ENCODE results near the gene CCNL2. TPM values are rescaled to one million over a fixed set of nuclear protein-coding genes. Genes with fewer than 3 reads are reported as not detected.

Gene CCNL2
- total RNA-seq, 6 donors from 2014 or later: 131 to 897 (median 216) TPM

DNA sequence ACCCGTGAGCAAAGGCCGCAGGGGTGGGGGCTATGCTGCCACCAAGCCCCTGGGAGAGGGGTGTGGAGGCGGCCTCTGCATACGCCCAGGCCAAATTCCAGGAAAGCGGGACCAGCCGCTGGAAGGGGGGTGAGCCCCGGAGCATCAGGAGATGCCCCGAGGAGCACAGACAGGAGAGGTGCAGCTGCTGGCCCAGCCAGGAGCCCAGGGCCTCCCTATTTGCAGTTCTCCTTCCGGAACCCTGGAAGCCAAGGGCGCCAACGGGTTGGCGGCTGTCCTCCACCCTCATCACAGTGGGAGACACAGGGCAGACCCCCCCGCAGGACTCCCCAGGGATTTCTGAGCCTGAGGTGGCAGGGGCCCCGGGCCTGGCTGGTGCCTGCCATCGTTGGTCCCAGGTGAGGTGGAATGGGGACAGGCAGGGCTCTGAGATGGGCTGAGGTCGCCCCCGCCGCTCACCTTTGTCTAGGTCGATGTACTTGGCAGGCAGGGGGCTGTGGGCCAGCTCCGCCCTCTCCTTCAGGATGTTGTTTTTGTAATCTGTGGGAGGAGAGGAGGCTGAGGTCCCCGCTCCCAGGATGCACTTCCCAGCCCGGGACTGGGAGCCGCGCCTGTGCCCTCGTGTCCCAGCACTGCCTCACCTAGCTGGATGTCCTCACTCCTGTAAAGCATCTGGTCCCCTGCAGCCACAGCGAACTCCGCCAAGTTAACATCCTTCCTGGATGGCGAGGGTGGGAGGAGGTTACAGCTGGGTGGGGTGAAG lies 45.6 kb downstream of the CCNL2 start:
- H3K9me3 ChIP-seq: no peaks in the 10 kb centered on the region
- 24 to 33% methylated on average over 4 to 26 of the region's 28 CpGs for WGBS, 2 donors
- H3K27me3 ChIP-seq: peaks cover 2 to 54% (median 29%) of the 10 kb centered on the region in 4 donors
- H3K27ac ChIP-seq: peak overlapping the region in 2 of 4 donors; percentile 26 to 48
- DNase-seq (peak in 1 of 2 donors; percentile 76), ATAC-seq (ENCODE audit: low FRiP score in 2 of 2) (no peak)
- H3K36me3 ChIP-seq: peaks cover 0 to 6% (median 0%) of the 10 kb centered on the region in 4 donors
- H3K4me3 ChIP-seq: no peak overlapping the region
- H3K4me1 ChIP-seq: peaks cover 30 to 66% (median 51%) of the 10 kb centered on the region in 4 donors
- TF ChIP-seq POLR2A (IDR thresholded peaks at IDR 0.05): no peak
- no peak for TF ChIP-seq POLR2AphosphoS5 (IDR thresholded peaks at IDR 0.05)
- TF ChIP-seq EP300 (IDR thresholded peaks at IDR 0.05): no peak
- TF ChIP-seq, protein P1, sequence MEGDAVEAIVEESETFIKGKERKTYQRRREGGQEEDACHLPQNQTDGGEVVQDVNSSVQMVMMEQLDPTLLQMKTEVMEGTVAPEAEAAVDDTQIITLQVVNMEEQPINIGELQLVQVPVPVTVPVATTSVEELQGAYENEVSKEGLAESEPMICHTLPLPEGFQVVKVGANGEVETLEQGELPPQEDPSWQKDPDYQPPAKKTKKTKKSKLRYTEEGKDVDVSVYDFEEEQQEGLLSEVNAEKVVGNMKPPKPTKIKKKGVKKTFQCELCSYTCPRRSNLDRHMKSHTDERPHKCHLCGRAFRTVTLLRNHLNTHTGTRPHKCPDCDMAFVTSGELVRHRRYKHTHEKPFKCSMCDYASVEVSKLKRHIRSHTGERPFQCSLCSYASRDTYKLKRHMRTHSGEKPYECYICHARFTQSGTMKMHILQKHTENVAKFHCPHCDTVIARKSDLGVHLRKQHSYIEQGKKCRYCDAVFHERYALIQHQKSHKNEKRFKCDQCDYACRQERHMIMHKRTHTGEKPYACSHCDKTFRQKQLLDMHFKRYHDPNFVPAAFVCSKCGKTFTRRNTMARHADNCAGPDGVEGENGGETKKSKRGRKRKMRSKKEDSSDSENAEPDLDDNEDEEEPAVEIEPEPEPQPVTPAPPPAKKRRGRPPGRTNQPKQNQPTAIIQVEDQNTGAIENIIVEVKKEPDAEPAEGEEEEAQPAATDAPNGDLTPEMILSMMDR (IDR thresholded peaks at IDR 0.05): no peak

GRCh38 chr1:1352786-1353388 lies 46.2 kb downstream of the CCNL2 start:
- no peak for TF ChIP-seq POLR2AphosphoS5 (IDR thresholded peaks at IDR 0.05)
- TF ChIP-seq EP300 (IDR thresholded peaks at IDR 0.05): no peak
- no peak for TF ChIP-seq POLR2A (IDR thresholded peaks at IDR 0.05)
- TF ChIP-seq, protein P1 (IDR thresholded peaks at IDR 0.05): no peak
- ATAC-seq (ENCODE audit: low FRiP score in 2 of 2): no peak
- H3K27ac ChIP-seq: peak overlapping the region in 3 of 4 donors; percentile 48 to 70 (median 52)
- WGBS, 2 donors: 30 to 31% methylated on average over 2 to 4 of the region's 5 CpGs
- peaks cover 2 to 47% (median 28%) of the 10 kb centered on the region in 4 donors for H3K27me3 ChIP-seq
- peak in 1 of 2 donors; percentile 25 for DNase-seq
- peaks cover 0 to 6% (median 0%) of the 10 kb centered on the region in 4 donors for H3K36me3 ChIP-seq
- peaks cover 32 to 66% (median 53%) of the 10 kb centered on the region in 4 donors for H3K4me1 ChIP-seq
- no peak overlapping the region for H3K4me3 ChIP-seq
- H3K9me3 ChIP-seq: no peaks in the 10 kb centered on the region

DNA sequence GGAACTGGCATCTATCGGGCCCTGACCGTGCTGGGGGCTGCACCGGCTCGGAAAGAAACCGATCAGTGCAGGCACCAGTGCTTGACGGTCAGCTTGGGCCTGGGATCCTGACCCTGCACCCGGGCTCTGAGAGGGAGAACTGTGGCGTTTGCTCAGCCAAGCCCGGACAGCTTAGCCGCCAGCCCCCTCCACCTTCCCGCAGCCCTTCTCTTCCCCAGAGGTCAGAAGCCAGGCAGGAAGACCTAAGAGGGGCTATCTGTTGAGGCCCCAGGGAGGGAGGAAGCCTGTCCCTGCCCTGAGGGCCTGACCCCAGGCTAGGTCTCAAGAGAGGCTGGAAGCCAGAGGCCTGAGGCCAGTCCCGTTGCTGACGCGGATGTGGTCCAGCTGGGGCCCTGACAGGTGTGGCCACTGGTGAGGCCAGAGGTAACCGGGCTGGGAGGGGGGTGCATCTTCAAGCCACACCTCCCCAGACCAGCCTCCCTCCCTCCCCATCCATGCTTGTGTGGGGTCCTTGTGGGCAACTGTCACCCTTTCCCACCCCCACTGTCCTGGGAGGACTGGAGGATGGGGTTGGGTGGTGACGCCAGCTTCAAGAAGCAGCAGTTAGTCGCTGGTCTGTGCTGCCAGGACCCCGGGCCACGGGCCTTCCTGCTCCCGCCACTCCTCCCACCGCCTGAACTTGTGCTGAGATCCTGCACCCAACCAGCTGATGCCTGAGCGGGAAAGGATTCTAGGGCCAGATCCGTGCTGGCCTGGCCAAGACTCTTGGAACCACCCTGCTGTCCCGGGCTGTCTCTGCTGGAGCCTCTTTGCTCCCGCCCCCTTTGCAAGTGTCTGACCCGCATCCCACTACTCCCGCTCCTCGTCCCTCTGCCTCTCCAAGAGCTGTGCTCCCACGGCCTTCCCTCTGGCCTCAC lies 47.4 kb downstream of the CCNL2 start:
- peaks cover 2 to 37% (median 26%) of the 10 kb centered on the region in 4 donors for H3K27me3 ChIP-seq
- WGBS, 2 donors: 57 to 77% methylated on average over 8 to 22 of the region's 29 CpGs
- H3K4me3 ChIP-seq: peak overlapping the region in 1 of 4 donors; percentile 17
- DNase-seq: peak in 1 of 2 donors; percentile 83
- ATAC-seq (ENCODE audit: low FRiP score in 2 of 2): peak in 1 of 2 donors; percentile 60
- peaks cover 0 to 6% (median 0%) of the 10 kb centered on the region in 4 donors for H3K36me3 ChIP-seq
- H3K9me3 ChIP-seq: no peaks in the 10 kb centered on the region
- H3K4me1 ChIP-seq: peaks cover 43 to 68% (median 60%) of the 10 kb centered on the region in 4 donors
- peak overlapping the region in 3 of 4 donors; percentile 42 to 76 (median 70) for H3K27ac ChIP-seq
- TF ChIP-seq POLR2A (IDR thresholded peaks at IDR 0.05): no peak
- TF ChIP-seq POLR2AphosphoS5 (IDR thresholded peaks at IDR 0.05): peak; percentile 20 to 40
- TF ChIP-seq EP300 (IDR thresholded peaks at IDR 0.05): no peak
- TF ChIP-seq, protein P1 (IDR thresholded peaks at IDR 0.05): no peak

- Histone ChIP-seq H3K27me3 (peaks cover 1 to 17% (median 14%) of the 10 kb centered on the region in 4 donors), H3K9me3 (no peaks in the 10 kb centered on the region), H3K27ac (peak within 1 kb of the TSS; percentile 66 to 89 (median 83)), H3K4me3 (peak within 1 kb of the TSS; percentile 70 to 93 (median 83)), H3K36me3 (peaks cover 0 to under 1% (median 0%) of the 10 kb centered on the region in 4 donors), H3K4me1 (peaks cover 49 to 68% (median 63%) of the 10 kb centered on the region in 4 donors)
- ATAC-seq (ENCODE audit: low FRiP score in 2 of 2) (peak in 1 of 2 donors; percentile 77), DNase-seq (peak; percentile 48 to 95)
- TF ChIP-seq, protein P1 (IDR thresholded peaks at IDR 0.05): peak; percentile 43 to 72 (median 62)
- TF ChIP-seq EP300 (IDR thresholded peaks at IDR 0.05) (no peak), POLR2A (IDR thresholded peaks at IDR 0.05) (peak in 1 of 4 donors; percentile 70), POLR2AphosphoS5 (IDR thresholded peaks at IDR 0.05) (peak in 1 of 2 donors; percentile 6)
- 0% methylated on average over 16 of the region's 122 CpGs; no CpG with 5 or more reads in 1 of the 2 donors for WGBS, 2 donors
Measured at GRCh38 chr1:1349256-1350012, 49.7 kb downstream of the CCNL2 start, which contains the start of gene DVL1. DVL1 (minus strand) TSS chr1:1349418; CDS start chr1:1349065, 353 bp downstream.

Data from upper lobe of left lung (tissue), 6 donors.